Heart right ventricle (tissue), 16 donors: ENCODE results near the gene MPHOSPH9. TPM values are rescaled to one million over a fixed set of nuclear protein-coding genes. Genes with fewer than 3 reads are reported as not detected.

ENCODE experiments used
- ATAC-seq, 8 donors: fragments of 200-7000 bp; cut with Tn5 transposase; one replicate each; pipeline ENCODE4 v1.9.1; 2020; ENCODE audit warnings: mild to moderate bottlenecking in 8 of 8, moderate library complexity in 8 of 8, moderate number of reproducible peaks in 1 of 8
- DNase-seq, 2 donors: peaks; one replicate each; pipeline ENCODE4 v3.0.0-alpha.2; 2020
- H3K27ac ChIP-seq, 10 donors: fragments of 200-600 bp; sonication (generic) in 2 of 10; one replicate each; pipeline versions ENCODE4 v1.5.0 to v1.8.0; 2020 to 2022; ENCODE audit warnings: mild to moderate bottlenecking in 3 of 10
- H3K27me3 ChIP-seq, 7 donors: fragments of 200-600 bp; one replicate each; pipeline ENCODE4 v1.8.0; 2021 to 2022; ENCODE audit warnings: mild to moderate bottlenecking in 2 of 7
- H3K36me3 ChIP-seq, 9 donors: fragments of 200-600 bp; sonication (generic) in 1 of 9; one replicate each; pipeline versions ENCODE4 v1.5.0 to v1.8.0; 2020 to 2022; ENCODE audit warnings: mild to moderate bottlenecking in 2 of 9
- H3K4me1 ChIP-seq, 9 donors: fragments of 200-600 bp; sonication (generic) in 1 of 9; one replicate each; pipeline versions ENCODE4 v1.5.0 to v1.8.0; 2020 to 2022; ENCODE audit warnings: mild to moderate bottlenecking in 4 of 9
- H3K4me3 ChIP-seq, 10 donors: fragments of 200-600 bp; sonication (generic) in 2 of 10; one replicate each; pipeline versions ENCODE4 v1.5.0 to v1.8.0; 2020 to 2022; ENCODE audit warnings: mild to moderate bottlenecking in 7 of 10, moderate library complexity in 2 of 10
- H3K9me3 ChIP-seq, 11 donors: fragments of 200-600 bp in 10 of 11; sonication (generic) in 2 of 11; one replicate each; pipeline versions ENCODE4 v1.5.0 to v1.8.0; 2013 to 2022; ENCODE audit warnings: mild to moderate bottlenecking in 2 of 11, control low read depth in 1 of 11, moderate library complexity in 1 of 11
- WGBS, 2 donors: extraction: QIAGEN DNeasy Blood & Tissue Kit; methylation state at CpG; one replicate each; pipeline ENCODE4 v1.1.7; 2013; ENCODE audit warnings: inconsistent platforms in 1 of 2; 5-methylcytosine and 5-hydroxymethylcytosine counted together
- intact Hi-C, 10 donors: fragments of 100-400 bp; cut with DNase I; formaldehyde crosslinking; loops; one replicate each; pipeline versions ENCODE4 v1.11.1 to v1.14.2; 2022
- polyA plus RNA-seq, 2 donors: library from polyadenylated mRNA; stranded (reverse); fragments of 200-250 nt; gene quantifications; one replicate each; pipeline ENCODE4 v1.2.3, GENCODE V29; 2013
- total RNA-seq, 10 donors: library from RNA; stranded (reverse); fragmentation: NEBNext Ultra II Directional in 3 of 10; extraction: Animal tissue kit (Norgen Biotek cat#: 25700) in 3 of 10; gene quantifications; one replicate each; pipeline versions ENCODE4 v1.2.1 to v1.2.4, GENCODE V29; 2021 to 2023
- TF ChIP-seq, protein P1 (sequence below), 9 donors: fragments of 200-600 bp; sonication (generic) in 2 of 9; IDR thresholded peaks; one replicate each; pipeline versions ENCODE4 v1.5.0 to v1.8.0; 2021 to 2022; ENCODE audit warnings: antibody characterized with exemption in 9 of 9, mild to moderate bottlenecking in 5 of 9, moderate library complexity in 1 of 9
- donor health status: Arrhythmogenic right ventricular cardiomyopathy.
- donor health status: ischemic (EF 13 %, LVEDD 7.1; RV severe dilation, severe dysfunction).
- donor health status: healthy with polysubstance abuse.
- donor health status: DM: no; HTN: yes; CAD: no.
- donor health status: DM: no; HTN: no; CAD: no.
- donor health status: ischemic (EF 25% LVEDD 6.9; RV normal size, moderate dysfunction).
- donor health status: ischemic (EF 25% LVEDD 5.7; RV mildly dilated, moderate dysfunction).
- donor health status: healthy.
- donor health status: DM: yes; HTN: yes; CAD: no.
- donor health status: Ischemic cardiomyopathy.
- donor health status: ischemic (EF 35%, LVEDD 5.7; RV mildly dilated, moderate dysfunction).
- donor health status: nonischemic (EF 11% LVEDD 7.7; RV severe dilation, severe dysfunction).
- donor health status: DM: yes; HTN: yes; CAD: no.
- donor health status: PGD.
- donor health status: ischemic (EF 29% LVEDD 5.4; RV normal size, mild dysfunction).
- donor health status: nonischemic (EF 23%, LVEDD 6.1; RV moderate dilation, normal function).

Gene MPHOSPH9
- total and polyA plus RNA-seq, 12 donors: 4.1 to 33.6 (median 25.7) TPM

DNA sequence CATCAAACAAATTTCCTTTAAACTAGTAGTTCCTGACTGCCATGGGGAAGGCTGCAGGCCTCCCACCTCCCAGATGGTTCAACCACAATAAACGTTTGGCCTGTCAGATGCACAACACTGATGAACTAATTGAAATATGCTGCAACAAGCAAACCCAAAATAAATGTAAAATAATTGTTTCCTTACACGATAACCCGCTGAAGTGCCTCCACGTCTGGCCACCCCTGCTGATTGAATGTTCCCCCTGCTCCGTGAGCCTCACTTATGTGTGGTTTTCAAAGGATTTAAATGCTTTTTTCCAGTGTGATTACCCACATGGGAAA is 90.5 kb downstream of the MPHOSPH9 start:
- Histone ChIP-seq H3K27me3 (no peaks in the 10 kb centered on the region), H3K36me3 (peaks cover 0 to 9% (median 0%) of the 10 kb centered on the region in 9 donors), H3K4me3 (no peak overlapping the region), H3K9me3 (no peaks in the 10 kb centered on the region), H3K27ac (peak overlapping the region in 8 of 10 donors; percentile 67 to 89 (median 82)), H3K4me1 (peaks cover 25 to 54% (median 46%) of the 10 kb centered on the region in 9 donors)
- DNase-seq (no peak), ATAC-seq (no peak)
- WGBS, 2 donors: 72 to 80% methylated on average over 5 of the region's 5 CpGs
- TF ChIP-seq, protein P1, sequence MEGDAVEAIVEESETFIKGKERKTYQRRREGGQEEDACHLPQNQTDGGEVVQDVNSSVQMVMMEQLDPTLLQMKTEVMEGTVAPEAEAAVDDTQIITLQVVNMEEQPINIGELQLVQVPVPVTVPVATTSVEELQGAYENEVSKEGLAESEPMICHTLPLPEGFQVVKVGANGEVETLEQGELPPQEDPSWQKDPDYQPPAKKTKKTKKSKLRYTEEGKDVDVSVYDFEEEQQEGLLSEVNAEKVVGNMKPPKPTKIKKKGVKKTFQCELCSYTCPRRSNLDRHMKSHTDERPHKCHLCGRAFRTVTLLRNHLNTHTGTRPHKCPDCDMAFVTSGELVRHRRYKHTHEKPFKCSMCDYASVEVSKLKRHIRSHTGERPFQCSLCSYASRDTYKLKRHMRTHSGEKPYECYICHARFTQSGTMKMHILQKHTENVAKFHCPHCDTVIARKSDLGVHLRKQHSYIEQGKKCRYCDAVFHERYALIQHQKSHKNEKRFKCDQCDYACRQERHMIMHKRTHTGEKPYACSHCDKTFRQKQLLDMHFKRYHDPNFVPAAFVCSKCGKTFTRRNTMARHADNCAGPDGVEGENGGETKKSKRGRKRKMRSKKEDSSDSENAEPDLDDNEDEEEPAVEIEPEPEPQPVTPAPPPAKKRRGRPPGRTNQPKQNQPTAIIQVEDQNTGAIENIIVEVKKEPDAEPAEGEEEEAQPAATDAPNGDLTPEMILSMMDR (IDR thresholded peaks at IDR 0.05): no peak
- intact Hi-C loops: loop anchor here in 7 of 10 donors (5.0 to 10.0 kb wide), 5 partner anchors 35 to 158 kb away; partner anchors contain the start of gene ARL6IP4 (in 1 of the 7)

DNA sequence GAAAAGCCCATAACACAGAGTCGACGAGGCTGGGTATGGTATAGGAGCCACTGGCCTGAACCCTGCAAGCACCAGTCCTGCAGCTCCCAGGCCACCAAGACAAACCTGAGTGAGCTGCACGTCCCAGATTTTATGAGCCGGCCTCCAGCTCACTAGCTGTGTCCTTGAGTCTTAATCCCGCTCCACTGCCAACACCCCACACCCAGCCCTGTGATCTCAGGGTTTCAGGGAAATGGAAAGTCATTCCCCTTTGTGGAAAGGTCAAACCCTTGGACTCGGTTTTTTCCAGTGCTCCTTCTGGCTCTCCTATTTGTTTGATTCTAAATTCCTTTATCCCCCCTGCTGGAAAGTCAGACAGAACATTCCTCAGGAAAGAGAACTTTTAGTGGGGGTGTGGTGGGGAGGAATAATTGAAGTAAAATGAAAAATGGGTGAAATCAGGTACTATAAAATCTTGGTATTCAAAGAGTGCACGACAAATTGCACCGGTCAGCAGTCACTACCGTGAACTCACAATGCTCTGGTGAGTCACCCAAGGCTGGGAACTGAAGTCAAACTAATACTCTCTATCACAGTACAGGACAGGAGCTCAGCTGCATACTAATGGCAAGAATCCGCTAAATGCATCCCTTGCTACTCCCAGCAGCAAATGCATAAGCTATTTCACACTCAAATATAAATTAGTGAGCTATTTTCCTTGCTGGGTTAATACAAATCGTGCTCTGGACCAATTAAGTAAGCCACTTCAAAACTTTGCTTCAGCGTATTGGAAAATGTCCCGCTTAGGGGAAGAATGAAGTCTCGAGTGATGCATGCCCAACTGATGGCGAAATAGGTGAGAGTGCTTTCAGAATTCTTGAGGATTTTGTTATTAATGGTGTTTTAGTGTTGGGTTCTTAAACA is 91.1 kb downstream of the MPHOSPH9 start:
- peaks cover 25 to 54% (median 46%) of the 10 kb centered on the region in 9 donors for H3K4me1 ChIP-seq
- H3K9me3 ChIP-seq: no peaks in the 10 kb centered on the region
- peak; percentile 73 to 91 (median 84) for ATAC-seq
- H3K36me3 ChIP-seq: peaks cover 0 to 12% (median 0%) of the 10 kb centered on the region in 9 donors
- H3K27ac ChIP-seq: peak overlapping the region; percentile 7 to 89 (median 77)
- TF ChIP-seq, protein P1 (IDR thresholded peaks at IDR 0.05): no peak
- peak; percentile 51 to 62 for DNase-seq
- no peak overlapping the region for H3K4me3 ChIP-seq
- no peaks in the 10 kb centered on the region for H3K27me3 ChIP-seq
- intact Hi-C loops: loop anchor here in 7 of 10 donors (5.0 to 10.0 kb wide), 5 partner anchors 35 to 157 kb away; partner anchors contain the start of gene ARL6IP4 (in 1 of the 7)
- WGBS, 2 donors: 47% methylated on average over 15 of the region's 15 CpGs

DNA sequence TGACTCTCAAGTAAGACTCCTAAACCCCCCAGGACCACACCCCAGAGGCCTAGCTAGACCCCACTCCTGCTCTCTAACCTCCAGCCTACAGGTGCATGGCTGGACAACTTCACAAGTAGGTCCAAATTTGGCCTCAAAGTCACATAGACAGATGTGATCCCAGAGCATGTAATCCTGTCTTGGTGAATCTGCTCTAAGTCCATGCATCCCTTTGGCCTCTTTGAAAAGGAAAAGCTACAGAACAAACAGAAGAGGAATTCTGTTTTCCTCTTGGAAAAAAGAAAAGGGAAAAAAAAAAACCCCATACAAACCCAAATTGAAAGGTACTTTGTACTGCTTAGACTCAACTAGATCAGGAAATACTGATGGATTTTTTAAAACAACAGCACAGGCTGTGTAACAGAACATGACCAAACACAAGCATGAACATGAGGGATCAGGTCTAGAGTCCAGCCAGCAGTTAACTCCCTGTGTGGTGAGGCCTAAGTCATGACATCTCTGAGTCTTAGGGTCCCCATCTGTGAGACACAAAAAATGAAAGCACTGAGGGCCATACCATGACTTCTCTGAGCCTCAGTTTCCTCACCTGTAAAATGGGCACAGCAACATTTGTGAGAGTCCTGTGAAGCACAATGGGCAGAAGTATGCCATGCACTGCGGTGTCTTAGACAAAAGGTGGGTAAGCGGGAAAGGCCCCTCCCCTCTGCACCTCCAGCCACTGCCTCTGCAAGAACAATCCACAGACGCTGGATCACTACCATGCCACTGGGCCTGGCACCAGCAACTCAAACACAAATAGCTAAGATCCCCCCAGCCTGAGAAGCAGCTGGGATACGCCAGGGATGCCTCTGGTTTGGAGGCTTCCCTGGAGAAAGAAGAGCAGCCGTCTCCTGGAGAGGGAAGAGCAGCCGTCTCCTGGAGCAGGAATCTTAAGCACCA is 92.0 kb downstream of the MPHOSPH9 start:
- no peak for DNase-seq
- H3K4me3 ChIP-seq: no peak overlapping the region
- peak overlapping the region; percentile 7 to 89 (median 77) for H3K27ac ChIP-seq
- 79 to 82% methylated on average over 6 of the region's 6 CpGs for WGBS, 2 donors
- no peaks in the 10 kb centered on the region for H3K9me3 ChIP-seq
- intact Hi-C loops: loop anchor here in 7 of 10 donors (5.0 to 10.0 kb wide), 5 partner anchors 34 to 156 kb away; partner anchors contain the start of gene ARL6IP4 (in 1 of the 7)
- H3K36me3 ChIP-seq: peaks cover 0 to 7% (median 0%) of the 10 kb centered on the region in 9 donors
- ATAC-seq: peak in 2 of 8 donors; percentile 2 to 7
- H3K4me1 ChIP-seq: peaks cover 25 to 54% (median 46%) of the 10 kb centered on the region in 9 donors
- no peaks in the 10 kb centered on the region for H3K27me3 ChIP-seq
- TF ChIP-seq, protein P1 (IDR thresholded peaks at IDR 0.05): no peak
